Fibroblast of the aortic adventitia (primary cell): Measurements from ENCODE around the gene YPEL1. TPM values are rescaled to one million over a fixed set of nuclear protein-coding genes. Genes with fewer than 3 reads are reported as not detected.

Source experiments
- DNase-seq: peaks from one replicate; pipeline ENCODE4 v3.0.0-alpha.2; 2010; ENCODE audit warnings: low read depth
- H3K4me3 ChIP-seq: 2 replicates; pipeline ENCODE4 v1.5.1; 2011; ENCODE audit warnings: low read depth, mild to moderate bottlenecking, control low read depth, low read length, moderate library complexity
- CTCF ChIP-seq: IDR thresholded peaks from 2 replicates; pipeline ENCODE4 v1.5.1; 2011; ENCODE audit warnings: mild to moderate bottlenecking, low read length, control low read depth, inconsistent platforms; ENCODE audit not compliant: insufficient read depth
- total RNA-seq: library from RNA; depleted of rRNA; stranded (reverse); fragments of >200 nt; gene quantifications from 2 replicates; pipeline ENCODE4 v1.2.3, GENCODE V29; 2012; ENCODE audit warnings: low replicate concordance

The YPEL1 gene, protein sequence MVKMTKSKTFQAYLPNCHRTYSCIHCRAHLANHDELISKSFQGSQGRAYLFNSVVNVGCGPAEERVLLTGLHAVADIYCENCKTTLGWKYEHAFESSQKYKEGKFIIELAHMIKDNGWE
- total RNA-seq: 1.3 and 4.4 TPM in 2 replicates

GRCh38 chr22:21735200-21736083 is at the start of gene YPEL1:
Gene YPEL1, minus strand, starts transcription at chr22:21735794. Its CDS starts 25,050 bp downstream, at chr22:21710744.
- TF ChIP-seq CTCF: no peak
- peak within 1 kb of the TSS; percentile 70 for H3K4me3 ChIP-seq
- peak; percentile 92 for DNase-seq

GRCh38 chr22:21780259-21780658 is 44.7 kb upstream of the YPEL1 start:
- DNase-seq: no peak
- no peak for TF ChIP-seq CTCF
- H3K4me3 ChIP-seq: no peak overlapping the region

DNA sequence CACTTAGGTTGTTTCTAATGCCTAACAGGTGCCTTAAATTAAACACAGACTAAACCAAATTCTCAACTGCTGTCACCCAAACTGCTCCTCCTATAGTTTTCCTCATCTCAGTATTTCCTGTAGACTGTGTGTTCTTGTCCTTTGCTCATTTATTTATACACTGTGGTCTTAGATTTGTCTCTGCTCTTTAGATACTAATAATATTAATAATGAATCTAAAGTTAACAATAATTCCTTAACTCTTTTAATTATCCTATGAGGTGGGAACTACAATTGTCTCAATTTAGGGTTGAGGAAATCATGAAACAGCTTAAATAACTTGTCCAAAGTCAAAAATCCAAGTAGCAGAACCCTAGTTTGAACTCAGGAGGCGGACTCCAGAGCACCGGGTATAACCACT is 43.9 kb upstream of the YPEL1 start:
- no peak overlapping the region for H3K4me3 ChIP-seq
- no peak for DNase-seq
- TF ChIP-seq CTCF: no peak

- no peak for TF ChIP-seq CTCF
- peak; percentile 74 for DNase-seq
- H3K4me3 ChIP-seq: no peak overlapping the region
Measured at GRCh38 chr22:21778705-21779363, 43.2 kb upstream of the YPEL1 start.

- H3K4me3 ChIP-seq: no peak overlapping the region
- no peak for DNase-seq
- no peak for TF ChIP-seq CTCF
Measured at GRCh38 chr22:21771631-21771976, 36.0 kb upstream of the YPEL1 start.

- no peak overlapping the region for H3K4me3 ChIP-seq
- no peak for DNase-seq
Measured at GRCh38 chr22:21768435-21768834, 32.8 kb upstream of the YPEL1 start.

More at GRCh38 chr22:21768435-21768834, 32.8 kb upstream of the YPEL1 start:
- TF ChIP-seq CTCF: no peak
